Astrocyte of the spinal cord (primary cell): Measurements from ENCODE around the gene MEOX1.
A peak's percentile ranks its signal among the peaks of the same experiment; 100 is the strongest.

Experiments used
- DNase-seq: peaks from one replicate; pipeline ENCODE4 v3.0.0; 2011; ENCODE audit warnings: low read depth, low spot score
- H3K4me3 ChIP-seq: 2 replicates; pipeline ENCODE4 v1.5.1; 2011; ENCODE audit warnings: low read depth, mild to moderate bottlenecking, low read length, moderate library complexity
- in situ Hi-C: cut with HindIII; loops from 2 replicates; pipeline ENCODE4 v1.10.0; 2017; ENCODE audit warnings: low sequenced_read_pairs
- TF ChIP-seq, protein P1 (sequence below): IDR thresholded peaks from 2 replicates; pipeline ENCODE4 v1.5.1; 2012; ENCODE audit warnings: low read depth, mild to moderate bottlenecking, low read length, inconsistent platforms

The MEOX1 gene

DNA sequence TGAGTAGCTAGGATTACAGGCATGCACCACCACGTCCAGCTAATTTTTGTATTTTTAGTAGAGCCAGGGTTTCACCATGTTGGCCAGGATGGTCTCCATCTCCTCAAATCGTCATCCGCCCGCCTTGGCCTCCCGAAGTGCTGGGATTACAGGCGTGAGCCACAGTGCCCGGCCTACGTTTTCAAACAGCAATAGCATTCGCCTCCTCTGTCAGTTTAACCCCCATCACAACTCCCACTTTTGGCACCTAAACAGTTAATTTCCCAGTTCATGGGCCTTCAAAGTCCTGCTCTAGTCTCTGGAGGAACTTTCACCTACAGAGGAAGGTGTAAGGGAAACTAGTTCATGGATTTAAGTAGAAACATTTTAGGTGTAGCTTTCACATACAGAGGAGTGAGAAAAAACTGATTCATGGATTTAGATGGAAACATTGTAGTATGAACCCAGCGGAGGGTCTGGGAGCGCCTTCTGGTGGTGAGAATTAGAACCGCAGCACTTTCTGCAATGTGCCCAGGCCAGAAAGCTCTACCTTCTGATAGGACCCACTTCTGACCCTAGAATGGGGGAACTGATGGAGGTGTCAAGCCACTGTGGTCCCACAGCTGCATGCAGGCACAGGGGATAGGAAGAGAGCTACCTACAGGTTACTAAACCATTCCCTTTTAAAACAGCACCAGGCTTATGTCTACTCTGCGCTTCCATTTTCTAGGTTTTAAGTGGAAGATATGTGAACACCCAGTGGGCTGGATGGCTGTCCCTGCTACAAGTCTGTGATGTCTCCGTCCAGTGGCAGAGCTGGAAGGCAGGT, 12.0 kb upstream of the MEOX1 start:
- in situ Hi-C loops: no loop called here
- peak; percentile 61 for DNase-seq
- no peak overlapping the region for H3K4me3 ChIP-seq
- TF ChIP-seq, protein P1, sequence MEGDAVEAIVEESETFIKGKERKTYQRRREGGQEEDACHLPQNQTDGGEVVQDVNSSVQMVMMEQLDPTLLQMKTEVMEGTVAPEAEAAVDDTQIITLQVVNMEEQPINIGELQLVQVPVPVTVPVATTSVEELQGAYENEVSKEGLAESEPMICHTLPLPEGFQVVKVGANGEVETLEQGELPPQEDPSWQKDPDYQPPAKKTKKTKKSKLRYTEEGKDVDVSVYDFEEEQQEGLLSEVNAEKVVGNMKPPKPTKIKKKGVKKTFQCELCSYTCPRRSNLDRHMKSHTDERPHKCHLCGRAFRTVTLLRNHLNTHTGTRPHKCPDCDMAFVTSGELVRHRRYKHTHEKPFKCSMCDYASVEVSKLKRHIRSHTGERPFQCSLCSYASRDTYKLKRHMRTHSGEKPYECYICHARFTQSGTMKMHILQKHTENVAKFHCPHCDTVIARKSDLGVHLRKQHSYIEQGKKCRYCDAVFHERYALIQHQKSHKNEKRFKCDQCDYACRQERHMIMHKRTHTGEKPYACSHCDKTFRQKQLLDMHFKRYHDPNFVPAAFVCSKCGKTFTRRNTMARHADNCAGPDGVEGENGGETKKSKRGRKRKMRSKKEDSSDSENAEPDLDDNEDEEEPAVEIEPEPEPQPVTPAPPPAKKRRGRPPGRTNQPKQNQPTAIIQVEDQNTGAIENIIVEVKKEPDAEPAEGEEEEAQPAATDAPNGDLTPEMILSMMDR: peak; percentile 96

DNA sequence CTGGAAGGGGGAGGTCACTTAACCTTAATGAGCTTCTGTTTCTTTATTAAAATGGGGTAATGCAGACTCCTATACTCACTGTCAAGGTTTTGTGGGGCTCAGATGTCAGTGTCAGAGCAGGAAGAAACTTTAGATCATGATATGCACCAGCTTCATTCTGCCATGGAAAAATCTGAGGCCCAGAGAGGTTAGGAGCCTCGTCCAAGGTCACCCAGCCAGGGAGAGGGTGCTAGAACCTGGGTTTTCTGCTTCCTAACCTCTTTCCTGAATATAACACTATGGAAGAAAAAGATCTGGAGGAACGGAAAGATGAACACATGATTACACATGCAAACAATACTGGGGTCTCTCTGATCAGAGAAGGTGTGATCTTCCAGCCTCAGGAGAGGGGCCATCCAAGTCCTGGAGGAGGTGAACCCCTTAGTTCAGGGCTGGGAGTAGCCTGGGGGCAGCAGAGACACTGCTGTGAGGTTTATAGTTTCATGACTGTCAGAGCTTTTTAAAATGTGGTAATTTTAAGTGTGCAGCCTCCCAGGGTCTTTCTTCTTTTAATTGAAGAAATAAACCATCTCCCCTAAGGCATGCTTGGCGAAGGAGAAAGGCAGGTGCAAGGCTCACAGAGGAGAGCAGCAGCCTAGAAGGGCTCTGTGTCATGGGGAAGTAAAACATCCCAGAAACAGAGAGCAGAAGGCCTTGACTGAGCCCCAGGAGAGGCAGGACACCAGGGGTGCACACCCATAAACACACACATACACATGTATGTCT, 10.2 kb upstream of the MEOX1 start:
- H3K4me3 ChIP-seq: no peak overlapping the region
- TF ChIP-seq, protein P1: no peak
- DNase-seq: no peak
- in situ Hi-C loops: no loop called here

DNA sequence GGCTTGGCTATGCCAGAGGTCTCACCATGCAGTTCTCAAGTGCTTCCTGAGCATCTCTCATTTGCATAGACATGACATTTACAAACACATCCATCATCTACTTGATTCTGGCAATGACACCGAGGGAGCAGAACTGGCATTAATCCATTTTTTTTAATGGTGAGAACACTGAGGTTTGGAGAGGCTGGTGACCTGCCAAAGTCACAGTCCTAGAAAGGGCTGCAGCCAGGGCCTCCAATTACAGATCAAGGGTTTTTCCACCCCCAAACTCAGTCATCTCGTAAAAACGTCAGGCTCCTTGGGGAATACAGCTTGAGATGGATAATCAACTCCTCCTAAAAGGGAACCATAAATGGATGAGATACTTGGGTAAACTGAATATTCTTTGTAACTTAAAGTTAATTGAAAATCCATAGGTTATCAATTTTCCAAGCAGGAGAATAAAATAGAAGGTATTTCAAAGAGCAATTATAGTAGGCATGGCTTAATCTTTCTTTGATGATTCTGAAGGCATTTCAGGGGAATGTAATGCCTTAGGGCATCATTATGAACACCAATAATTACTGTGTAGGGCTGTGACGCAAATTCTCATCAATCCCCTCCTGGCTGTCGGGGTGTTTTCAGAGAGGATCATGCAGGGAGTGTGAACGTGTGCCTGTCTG, 9.4 kb upstream of the MEOX1 start:
- DNase-seq: no peak
- in situ Hi-C loops: no loop called here
- H3K4me3 ChIP-seq: no peak overlapping the region
- TF ChIP-seq, protein P1: no peak

DNA sequence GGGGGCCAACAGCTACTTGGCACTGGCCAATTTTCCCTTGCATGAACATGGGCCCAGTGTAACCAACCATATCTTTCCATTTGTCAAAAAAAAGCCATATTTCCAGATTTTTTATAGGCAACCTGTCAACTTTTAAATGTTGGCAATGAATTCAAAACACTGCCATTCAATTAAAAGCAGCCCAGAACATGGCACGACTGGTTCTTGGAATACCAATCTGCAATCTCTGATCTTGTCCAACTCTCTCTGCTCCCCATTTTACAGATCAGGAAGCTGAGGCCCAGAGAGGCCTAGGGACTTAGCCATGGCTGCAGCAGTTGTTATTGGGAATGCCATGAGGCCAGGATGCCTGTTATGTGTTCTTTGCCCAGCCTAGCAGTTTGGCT, 8.9 kb upstream of the MEOX1 start:
- no peak overlapping the region for H3K4me3 ChIP-seq
- TF ChIP-seq, protein P1: no peak
- no peak for DNase-seq
- in situ Hi-C loops: no loop called here

DNA sequence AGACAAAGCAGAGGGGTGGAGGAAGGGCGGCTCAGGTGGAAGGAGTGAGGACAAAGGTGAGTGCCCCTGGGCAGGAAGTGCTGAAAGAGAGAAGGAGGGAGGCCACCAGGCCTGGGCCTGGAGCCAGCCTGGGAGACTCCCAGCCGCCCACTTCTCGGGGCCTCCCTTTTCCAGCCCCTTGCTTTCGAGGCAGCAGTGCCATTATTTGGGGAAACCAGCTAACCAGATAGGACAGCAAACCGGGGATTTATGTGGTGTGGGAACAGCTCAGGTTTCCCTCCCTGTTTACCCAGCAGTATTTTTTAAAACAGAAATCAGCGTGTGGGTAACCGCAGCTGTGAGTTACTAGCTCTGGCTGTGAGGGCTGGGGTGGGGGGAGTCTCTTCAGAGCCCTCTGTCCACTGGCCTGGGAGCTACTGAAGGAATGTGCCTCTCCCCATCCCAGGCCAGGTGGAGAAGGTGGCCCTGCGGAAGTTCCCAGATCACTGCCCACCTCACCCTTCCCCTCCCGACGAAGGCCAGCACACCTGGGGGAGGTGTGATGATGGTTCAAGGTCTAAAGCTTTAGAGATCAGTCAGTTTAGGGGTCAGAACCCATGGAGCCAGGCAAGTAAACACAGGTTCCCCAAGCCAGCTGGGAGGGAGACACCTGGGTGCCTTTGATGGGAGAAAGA, 8.4 kb upstream of the MEOX1 start:
- TF ChIP-seq, protein P1: no peak
- no peak overlapping the region for H3K4me3 ChIP-seq
- in situ Hi-C loops: no loop called here
- DNase-seq: peak; percentile 60

DNA sequence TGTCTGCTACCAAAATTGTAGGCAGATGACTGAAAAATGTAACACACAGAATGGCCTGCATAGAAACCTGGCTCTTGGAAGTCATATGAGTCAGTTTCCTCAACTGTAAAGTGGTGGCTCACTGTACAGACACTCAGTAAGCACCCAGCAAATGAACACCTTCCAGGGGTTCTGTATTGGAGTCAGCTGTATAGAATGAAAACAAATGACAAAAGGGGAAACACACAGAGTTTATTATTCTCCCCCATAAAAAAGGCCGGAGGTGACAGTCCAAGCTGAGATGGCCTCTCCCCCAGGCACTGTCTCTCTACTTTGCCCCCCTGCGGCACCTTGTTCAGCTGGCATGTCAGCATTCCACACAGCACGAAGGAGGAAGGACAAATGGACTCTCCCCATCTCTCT, 6.2 kb upstream of the MEOX1 start:
- peak; percentile 45 for DNase-seq
- in situ Hi-C loops: no loop called here
- no peak overlapping the region for H3K4me3 ChIP-seq
- TF ChIP-seq, protein P1: no peak
